Prostate gland (tissue), 2 donors: ENCODE measurements around the gene CLIC5.

ENCODE experiments used
- POLR2A ChIP-seq: fragments of 450-650 bp; IDR thresholded peaks from one replicate; pipeline ENCODE4 v1.6.1; 2016; ENCODE audit warnings: antibody characterized with exemption, mild to moderate bottlenecking
- POLR2AphosphoS5 ChIP-seq: sonication (generic); formaldehyde crosslinking; IDR thresholded peaks from one replicate; pipeline ENCODE4 v1.6.1; 2017; ENCODE audit warnings: antibody characterized with exemption
- TF ChIP-seq, protein P1 (sequence below), 4 experiments: fragments of 200-600 bp in 2 of 4; fragments of 450-650 bp in 2 of 4; sonication (generic) in 2 of 4; IDR thresholded peaks; 1 replicate in 3 of 4; 2 replicates in 1 of 4; pipeline ENCODE4 v1.5.1; 2016 to 2019; ENCODE audit warnings: antibody characterized with exemption in 4 of 4, mild to moderate bottlenecking in 2 of 4, moderate library complexity in 2 of 4

DNA sequence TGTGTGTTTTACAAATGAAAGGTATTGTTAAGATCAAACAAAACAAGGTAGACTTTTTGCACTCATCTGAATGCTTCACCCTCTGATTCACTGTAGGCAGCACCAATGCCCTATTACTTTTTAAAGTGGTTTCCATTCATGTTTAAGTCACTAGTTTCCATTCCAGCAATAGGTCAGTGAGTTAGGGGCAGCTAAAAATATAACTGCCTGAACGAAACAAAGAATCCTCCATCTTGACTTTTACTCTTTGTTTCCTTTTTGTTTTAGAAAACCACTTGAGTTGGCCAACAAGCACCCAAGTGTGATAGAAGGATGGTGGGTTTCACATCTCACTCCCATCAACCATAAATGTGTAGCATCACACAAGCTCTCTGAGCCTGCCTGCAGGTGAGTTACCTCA lies 25.5 kb downstream of the CLIC5 start:
- TF ChIP-seq POLR2A (no peak), POLR2AphosphoS5 (no peak)
- TF ChIP-seq, protein P1, sequence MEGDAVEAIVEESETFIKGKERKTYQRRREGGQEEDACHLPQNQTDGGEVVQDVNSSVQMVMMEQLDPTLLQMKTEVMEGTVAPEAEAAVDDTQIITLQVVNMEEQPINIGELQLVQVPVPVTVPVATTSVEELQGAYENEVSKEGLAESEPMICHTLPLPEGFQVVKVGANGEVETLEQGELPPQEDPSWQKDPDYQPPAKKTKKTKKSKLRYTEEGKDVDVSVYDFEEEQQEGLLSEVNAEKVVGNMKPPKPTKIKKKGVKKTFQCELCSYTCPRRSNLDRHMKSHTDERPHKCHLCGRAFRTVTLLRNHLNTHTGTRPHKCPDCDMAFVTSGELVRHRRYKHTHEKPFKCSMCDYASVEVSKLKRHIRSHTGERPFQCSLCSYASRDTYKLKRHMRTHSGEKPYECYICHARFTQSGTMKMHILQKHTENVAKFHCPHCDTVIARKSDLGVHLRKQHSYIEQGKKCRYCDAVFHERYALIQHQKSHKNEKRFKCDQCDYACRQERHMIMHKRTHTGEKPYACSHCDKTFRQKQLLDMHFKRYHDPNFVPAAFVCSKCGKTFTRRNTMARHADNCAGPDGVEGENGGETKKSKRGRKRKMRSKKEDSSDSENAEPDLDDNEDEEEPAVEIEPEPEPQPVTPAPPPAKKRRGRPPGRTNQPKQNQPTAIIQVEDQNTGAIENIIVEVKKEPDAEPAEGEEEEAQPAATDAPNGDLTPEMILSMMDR (IDR thresholded peaks at IDR 0.05), result no peak
